Activated naive CD4-positive, alpha-beta T cell (primary cell): ENCODE data around the gene S1PR4.
"Not testable (repeated sequence)": the region's sequence is repeated elsewhere in the genome, so short reads cannot be mapped to it uniquely, and the experiment has no call there.

Experiments
- DNase-seq, 4 experiments: peaks; one replicate each; lab custom pipeline; 2025; lab: John Stamatoyannopoulos, UW

The S1PR4 gene

DNA sequence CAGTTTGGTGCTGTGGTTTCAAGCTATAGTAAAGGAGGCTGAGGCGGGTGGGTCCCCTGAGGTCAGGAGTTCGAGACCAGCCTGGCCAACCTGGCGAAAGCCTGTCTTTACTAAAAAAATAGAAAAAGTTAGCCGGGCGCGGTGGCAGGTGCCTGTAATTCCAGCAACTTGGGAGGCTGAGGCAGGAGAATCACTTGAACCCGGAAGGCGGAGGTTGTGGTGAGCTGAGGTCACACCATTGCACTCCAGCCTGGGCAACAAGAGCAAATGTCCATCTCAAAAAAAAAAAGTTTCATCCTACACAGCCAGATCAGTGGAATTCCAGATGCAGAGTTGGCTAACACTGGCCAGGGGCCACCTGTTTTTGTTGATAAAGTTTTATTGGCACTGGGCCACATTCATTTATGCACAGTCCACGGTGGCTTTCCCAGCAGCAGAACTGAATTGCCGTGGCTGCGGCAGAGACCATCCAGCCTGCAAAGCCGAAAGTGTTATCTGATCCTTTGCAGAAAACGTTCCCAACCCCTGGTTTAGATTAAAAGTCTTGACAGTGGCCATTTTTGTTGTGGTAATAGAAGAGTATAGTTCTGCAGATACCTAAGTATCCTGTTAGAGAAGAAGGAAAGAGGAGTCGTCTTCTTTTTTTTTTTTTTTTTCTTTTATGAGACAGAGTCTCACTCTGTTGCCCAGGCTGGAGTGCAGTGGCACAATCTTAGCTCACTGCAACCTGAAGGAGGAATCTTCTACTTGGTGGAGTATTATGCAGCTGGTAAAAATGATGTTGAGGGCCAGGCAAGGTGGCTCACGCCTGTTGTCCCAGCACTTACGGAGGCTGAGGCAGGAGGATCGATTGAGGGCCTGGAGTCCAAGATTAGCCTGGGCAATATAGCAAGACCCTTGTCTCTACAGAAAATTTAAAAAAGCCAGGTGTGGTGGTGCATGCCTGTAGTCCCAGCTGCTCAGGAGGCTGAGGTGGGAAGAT lies 15.8 kb downstream of the S1PR4 start:
- no peak for DNase-seq

DNA sequence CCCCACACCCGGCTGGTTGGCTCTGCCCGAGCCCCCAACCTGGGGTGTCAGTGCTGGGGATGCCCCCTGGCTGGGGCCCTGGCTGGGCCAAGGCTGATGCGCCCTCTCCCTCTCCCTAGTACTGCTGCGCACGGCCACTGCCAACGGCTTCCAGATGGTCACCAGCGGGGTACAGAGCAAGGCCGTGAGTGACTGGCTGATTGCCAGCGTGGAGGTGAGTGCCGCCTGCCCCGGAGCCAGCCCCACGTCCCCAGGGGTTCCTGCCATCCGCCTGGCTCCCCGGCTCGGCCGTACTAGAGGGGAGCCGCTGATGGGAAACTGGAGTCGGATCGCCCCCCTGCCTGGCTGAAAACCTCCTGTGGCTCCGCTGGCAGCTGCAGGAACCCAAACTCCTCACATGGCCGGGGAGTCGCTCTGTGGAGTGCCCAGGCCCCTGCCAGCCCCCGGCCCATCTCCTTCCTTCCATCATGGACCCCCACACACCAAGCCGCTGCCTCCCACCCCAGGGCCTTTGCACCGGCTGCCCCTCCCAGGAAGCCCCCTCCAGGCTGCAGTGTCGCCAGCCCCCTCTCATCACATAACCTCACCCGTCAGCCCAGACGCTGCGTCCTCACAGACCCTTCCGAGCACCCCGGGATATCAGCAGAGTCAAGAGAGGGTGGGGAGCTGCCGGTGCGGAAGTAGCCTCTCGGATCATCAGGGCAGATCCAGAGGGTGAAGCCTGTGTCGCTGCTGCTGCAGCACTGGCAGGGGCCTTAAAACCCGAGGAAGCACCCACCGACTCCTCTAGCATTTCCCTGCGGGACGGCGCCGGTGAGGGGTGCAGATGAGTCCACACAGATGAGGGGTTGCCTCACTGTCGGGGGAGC lies 17.7 kb downstream of the S1PR4 start:
- no peak for DNase-seq

DNA sequence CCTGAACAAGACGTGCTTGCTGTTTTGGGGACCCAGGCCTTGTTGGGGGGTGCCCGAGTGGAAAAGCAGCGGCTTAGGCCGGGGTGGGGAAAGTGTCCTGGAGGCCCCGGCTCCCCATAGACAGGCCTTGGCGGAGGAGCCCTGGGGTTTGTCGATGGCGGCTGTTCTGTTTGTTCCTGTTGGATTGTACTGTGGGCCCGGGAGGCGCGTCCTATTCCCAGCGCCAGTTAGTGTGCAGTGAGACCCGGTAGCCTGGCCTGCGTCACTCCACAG lies 18.3 kb downstream of the S1PR4 start:
- no peak for DNase-seq

DNA sequence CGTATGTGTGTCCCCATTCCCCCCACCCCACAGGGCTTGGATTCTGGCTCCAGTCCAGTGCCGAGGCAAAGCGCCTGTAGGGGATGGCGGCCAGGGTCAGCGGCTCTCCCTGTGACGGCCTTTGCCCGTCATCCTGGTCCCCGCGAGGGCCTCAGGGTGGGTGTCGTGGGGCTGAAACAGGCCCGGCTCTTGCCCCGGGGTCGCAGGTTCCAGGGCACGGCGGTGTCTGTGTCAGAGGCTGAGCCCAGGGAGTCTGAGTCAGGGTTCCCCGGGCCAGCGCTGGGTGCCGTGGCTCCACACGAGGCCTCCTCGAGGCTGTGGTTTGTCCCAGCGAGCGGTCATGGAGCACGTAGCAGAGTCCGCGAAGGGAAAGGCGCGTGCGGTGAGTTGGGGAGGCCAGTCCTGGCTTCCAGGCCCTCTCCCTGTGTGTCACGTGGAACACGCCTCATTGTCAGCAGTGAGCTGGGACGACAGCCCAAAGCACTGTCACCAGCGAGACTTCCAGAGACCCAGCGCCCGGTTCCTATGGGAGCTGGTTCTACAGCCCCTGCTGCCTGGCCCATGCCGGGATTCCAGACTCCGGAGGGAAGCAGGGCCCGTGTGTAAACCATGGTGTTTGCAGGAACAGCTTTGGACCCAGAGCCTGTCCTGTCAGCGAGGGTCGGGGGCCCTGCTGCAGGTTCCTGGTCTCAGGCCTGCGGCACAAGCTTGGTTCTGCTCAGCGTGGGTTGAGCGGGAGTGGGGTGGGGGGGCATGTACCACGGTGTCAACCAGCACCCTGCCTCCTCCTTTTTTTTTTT lies 20.5 kb downstream of the S1PR4 start:
- DNase-seq = no peak

DNA sequence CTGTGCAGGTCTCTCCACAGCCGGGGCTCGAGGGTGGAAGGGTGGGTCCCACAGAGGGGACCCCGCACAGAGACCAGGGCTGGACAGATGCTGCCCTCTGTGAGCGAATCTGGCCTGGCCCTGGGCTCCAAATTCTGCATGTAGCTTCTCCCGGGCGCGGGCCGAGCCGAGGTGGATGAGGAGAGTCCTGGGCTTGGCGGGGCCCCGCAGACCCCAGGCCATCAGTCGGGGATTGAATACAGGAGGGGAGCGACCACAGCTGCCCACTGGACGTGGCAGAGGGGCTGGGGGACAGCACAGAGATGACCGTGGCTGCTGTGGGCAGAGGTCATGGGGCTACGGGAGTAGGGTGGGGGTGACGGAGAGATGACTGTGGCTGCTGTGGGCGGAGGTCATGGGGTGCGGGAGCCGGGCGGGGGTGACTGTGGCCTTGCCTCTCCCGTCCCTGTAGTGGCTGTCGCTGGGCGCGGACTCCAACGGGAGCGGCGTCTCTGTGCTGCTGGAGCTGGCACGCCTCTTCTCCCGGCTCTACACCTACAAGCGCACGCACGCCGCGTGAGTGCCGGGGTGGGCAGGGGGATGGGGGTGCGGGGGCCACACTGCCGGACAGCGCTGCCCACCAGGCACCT lies 22.6 kb downstream of the S1PR4 start:
- no peak for DNase-seq

DNA sequence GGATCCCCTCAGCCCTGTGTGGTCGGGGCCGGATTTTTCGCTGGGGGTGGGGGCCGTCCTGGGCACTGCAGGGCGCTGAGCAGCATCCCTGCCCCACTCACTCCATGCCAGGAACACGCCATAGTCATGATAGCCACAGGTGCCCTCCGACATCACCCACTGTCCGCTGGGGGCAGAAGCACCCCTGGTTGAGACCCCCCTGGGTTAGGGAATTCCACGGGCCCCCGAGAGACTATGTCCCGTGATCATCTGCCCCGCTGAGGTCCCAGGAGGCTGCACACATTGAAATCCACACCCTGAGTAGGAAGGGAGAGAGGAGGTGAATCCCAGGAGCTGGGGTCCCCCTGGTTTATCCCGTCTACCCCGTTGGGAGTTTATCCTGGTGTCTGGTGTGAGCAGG lies 23.3 kb downstream of the S1PR4 start:
- no peak for DNase-seq

DNA sequence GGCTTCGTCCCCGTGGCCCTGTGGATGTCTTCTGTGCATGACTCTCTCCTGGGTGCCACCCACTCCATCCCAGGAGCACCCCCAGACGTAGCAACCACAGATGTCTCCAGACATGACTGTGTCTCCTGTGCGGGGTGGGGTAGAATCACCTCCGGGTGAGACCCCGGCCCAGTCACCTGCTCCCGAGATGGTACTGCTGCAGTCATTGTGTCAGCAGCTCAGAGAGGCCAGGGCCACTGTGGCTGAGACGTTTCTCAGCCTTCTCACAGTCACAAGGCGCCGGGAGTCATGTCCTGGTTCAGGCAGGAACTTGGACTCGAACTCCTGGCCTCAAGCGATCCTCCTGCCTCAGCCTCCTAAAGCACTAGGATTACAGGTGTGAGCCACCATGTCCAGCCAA lies 23.8 kb downstream of the S1PR4 start:
- no peak for DNase-seq

DNA sequence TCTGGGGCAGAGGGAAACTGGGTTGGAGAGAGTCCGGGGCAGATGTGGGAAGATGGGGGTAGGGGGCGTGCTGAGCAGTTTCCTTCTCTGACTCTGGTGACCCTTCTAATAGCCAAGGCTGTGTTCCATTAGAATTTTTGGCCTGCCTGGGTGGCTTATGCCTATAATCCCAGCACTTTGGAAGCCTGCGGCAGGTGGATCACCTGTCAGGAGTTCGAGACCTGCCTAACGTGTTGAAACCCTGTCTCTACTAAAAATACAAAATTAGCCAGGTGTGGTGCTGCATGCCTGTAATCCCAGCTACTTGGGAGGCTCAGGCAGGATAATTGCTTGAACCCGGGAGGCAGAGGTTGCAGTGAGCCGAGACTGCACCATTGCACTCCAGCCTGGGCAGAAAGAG lies 24.3 kb downstream of the S1PR4 start:
- DNase-seq = not testable (repeated sequence)

DNA sequence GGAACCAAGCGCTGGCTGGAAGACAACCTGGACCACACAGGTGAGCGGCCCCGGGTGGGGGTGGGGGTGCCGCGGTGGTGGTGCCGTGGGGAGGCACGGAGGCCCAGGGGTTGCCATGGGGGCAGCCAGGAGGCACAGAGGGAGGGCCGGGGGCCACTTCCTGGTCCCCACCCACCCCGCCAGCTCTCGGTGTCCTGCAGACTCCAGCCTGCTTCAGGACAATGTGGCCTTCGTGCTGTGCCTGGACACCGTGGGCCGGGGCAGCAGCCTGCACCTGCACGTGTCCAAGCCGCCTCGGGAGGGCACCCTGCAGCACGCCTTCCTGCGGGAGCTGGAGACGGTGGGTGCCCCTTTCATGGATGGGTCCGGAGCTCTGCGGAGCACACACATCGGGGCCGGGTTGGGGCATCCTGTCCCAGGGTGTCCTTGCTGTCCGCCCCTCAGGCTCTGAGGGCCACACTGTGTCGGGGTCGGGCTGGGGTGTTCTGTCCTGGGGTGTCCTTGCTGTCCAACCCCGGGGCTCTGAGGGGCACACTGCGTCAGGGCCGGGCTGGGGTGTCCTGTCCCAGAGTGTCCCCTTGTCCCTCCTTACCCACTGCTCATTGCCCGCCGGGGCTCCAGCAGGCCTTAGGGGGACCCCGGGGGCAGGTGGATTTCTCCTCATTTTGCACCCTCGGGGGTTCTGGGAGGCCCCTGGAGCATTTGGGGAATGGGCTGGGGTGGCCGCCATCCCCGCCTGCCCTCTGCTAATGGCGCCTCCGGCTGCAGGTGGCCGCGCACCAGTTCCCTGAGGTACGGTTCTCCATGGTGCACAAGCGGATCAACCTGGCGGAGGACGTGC lies 25.5 kb downstream of the S1PR4 start:
- no peak for DNase-seq

DNA sequence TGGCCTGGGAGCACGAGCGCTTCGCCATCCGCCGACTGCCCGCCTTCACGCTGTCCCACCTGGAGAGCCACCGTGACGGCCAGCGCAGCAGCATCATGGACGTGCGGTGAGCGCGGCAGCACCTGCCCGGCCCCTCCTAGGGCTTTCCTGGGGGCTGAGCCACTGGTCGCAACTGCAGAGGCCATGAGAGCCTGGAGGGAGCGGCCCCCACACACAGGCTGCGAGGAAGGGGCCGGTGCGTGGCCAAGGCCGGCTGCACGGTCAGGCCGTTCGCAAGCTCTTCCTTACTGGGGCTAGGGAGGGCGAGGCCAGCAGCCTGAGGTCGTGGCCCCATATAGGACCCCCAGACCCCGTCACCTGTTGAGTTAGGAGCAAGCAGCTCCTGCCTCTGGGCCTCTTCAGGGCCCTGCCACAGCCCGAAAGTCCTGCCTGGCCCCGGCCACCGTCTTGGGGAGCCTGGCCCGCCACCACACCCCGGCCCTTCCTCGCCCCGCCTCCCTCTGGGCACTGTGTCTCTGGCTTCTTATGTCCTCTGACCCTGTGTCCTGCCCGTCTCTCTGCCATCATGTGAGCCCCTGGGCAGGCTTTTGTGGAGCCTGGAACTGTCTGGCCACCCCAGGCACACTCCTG lies 26.2 kb downstream of the S1PR4 start:
- no peak for DNase-seq

DNA sequence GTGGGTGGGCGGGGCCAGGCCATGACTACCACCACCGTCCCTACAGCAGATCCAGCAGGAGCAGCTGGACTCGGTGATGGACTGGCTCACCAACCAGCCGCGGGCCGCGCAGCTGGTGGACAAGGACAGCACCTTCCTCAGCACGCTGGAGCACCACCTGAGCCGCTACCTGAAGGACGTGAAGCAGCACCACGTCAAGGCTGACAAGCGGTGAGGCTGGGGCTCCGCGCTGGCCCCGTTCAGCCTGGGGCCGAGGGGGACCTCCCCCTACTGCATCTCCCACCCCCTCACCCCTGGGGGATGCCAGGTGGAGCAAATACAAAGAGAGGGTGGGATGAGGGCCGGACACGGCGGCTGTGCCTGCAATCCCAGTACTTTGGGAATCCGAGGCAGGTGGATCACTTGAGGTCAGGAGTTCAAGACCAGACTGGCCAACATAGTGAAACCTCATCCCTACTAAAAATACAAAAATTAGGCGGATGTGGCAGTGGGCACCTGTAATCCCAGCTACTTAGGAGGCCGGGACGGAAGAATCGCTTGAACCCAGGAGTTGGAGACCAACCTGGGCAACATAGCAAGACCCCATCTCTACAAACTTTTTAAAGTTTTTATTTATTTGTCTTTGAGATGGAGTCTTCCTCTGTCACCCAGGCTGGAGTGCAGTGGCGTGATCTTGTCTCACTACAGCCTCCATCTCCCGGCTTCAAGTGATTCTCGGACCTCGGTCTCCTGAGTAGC lies 27.8 kb downstream of the S1PR4 start:
- DNase-seq = no peak

DNA sequence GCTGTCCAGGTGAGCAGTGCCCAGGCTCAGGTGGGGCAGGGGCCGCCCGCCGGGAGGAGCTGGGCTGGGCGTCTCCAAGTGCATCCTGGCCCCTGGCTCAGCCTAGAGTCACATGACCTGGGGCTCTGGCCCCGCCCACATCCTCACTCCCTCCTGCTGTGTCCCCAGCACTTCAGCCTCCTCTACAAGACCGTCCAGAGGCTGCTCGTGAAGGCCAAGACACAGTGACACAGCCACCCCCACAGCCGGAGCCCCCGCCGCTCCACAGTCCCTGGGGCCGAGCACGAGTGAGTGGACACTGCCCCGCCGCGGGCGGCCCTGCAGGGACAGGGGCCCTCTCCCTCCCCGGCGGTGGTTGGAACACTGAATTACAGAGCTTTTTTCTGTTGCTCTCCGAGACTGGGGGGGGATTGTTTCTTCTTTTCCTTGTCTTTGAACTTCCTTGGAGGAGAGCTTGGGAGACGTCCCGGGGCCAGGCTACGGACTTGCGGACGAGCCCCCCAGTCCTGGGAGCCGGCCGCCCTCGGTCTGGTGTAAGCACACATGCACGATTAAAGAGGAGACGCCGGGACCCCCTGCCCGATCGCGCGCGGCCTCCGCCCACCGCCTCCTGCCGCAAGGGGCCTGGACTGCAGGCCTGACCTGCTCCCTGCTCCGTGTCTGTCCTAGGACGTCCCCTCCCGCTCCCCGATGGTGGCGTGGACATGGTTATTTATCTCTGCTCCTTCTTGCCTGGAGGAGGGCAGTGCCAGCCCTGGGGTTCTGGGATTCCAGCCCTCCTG lies 29.1 kb downstream of the S1PR4 start:
- no peak for DNase-seq

DNA sequence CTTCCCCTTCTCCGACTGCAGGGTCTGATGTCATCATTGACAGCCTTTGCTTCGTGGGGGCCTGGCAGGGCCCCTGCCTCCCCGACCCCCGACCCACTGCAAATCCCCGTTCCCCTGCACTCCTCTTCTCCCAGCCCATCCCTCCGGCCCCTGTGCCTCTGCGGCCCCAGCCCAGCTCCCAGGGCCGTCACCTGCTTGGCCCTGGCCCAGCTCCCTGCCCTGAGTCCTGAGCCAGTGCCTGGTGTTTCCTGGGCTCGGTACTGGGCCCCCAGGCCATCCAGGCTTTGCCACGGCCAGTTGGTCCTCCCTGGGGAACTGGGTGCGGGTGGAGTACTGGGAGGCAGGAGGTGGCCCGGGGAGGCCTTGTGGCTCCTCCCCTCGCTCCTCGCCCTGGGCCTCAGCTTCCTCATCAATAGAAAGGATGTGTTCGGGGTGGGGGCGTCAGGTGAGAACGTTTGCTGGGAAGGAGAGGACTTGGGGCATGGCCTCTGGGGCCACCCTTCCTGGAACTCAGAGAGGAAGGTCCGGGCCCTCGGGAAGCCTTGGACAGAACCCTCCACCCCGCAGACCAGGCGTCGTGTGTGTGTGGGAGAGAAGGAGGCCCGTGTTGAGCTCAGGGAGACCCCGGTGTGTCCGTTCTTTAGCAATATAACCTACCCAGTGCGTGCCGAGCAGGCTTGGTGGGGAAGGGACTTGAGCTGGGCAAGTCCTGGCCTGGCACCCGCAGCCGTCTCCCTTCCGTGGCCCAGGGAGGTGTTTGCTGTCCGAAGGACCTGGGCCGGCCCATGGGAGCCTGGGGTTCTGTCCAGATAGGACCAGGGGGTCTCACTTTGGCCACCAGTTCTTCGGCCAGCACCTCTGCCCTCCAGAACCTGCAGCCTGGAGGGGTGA lies 30.0 kb downstream of the S1PR4 start:
- no peak for DNase-seq

DNA sequence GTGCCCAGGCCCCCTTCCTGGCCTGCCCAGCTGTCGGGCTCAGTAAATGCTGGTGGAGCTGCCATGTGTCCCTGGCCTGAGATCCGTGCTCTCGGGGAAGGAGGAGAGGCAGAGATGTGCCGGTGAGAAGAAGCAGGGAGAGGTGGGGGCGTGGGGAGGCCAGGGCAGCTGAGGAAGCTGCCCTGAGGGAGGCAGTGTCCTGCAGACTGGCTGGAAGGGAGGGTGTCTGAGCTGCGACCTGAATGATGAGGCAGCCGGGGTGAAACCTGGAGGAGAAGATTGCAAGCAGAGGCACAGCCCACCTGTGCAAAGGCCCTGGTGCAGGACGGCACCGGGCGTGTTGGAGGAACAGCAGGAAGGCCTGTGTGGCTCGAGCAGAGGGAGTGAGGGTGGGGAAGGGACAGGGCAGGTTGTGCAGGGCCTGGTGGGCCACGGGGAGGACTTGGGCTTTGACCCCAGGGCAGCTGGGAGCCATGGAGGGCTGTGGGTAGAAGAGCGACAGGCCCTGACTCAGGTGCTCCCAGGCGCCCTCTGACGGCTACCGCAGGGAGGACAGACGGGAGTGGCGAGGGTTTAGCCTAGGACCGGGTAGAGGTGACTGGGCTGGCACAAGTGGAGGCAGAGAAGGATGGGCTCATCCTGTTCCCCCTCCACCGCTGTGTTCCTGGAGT lies 31.9 kb downstream of the S1PR4 start:
- DNase-seq = peak; percentile 24 to 69 (median 54)

DNA sequence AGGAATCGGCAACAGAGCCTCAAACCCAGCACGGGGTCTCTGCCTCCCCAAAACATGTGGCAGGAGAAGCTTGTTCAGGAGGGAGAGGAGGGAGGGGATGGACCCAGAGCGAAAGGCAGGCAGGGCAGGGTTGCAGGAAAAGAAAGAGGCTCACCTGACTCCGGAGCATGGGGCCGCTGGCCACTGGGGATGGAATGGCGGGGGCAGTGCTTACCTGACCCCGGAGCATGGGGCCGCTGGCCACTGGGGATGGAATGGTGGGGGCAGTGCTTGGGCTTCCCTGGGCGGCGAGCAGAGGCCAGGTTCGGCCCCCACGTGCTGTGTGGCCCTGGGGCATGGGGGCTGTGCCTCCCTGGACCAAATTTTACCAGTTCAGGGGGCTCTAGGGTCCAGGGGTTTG lies 32.6 kb downstream of the S1PR4 start:
- DNase-seq = no peak

DNA sequence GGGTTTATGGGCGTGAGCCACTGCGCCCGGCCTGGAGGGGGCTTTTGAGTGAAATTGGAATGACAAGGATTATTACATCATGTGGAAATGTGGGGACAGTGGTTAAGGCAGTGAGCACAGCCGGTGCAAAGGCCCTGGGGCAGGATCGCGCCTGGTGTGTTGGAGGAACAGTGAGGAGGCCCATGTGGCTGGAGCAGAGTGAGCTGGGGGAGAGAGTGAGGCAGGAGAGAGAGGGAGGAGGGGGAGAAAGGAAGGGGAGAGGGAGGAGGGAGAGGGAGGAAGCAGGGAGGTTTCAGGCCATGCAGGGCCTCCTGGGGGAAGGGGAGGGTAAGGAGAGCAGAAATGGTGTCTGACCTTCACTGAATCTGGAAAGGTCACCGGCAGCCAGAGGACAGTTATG lies 34.6 kb downstream of the S1PR4 start:
- DNase-seq = no peak

DNA sequence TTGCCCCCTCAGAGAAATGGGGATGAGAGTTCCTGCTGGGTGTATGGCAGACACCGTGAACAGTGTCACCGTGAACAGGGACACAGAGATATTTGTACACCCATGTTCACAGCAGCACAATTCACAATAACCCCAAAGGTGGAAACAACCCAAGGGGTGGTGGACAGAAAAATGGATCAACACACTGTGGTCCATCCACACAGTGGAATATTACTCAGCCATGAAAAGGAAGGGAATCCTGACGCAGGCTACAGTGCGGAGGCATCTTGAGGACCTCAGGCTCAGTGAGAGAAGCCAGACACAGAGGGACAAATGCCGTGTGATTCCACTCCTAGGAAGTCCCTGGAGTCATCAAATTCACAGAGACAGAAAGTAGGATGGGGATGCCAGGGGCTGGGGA lies 38.3 kb downstream of the S1PR4 start:
- no peak for DNase-seq
